SK-N-SH treated with all-trans-retinoic acid at 6 μM for 48 hours (cell line): ENCODE results near the gene IQSEC1.

Source experiments
- ATAC-seq: fragments of 200-7000 bp; cut with Tn5 transposase; 3 replicates; pipeline ENCODE4 v1.9.1; 2020; ENCODE audit warnings: mild to moderate bottlenecking, moderate library complexity
- ARNTL ChIP-seq: fragments of 450-650 bp; formaldehyde crosslinking; IDR thresholded peaks from 2 replicates; pipeline ENCODE4 v1.5.0; 2020; ENCODE audit warnings: low read depth, mild to moderate bottlenecking, moderate library complexity, borderline replicate concordance
- BACH2 ChIP-seq: fragments of 250-450 bp; sonication (Bioruptor Pico); IDR thresholded peaks from 2 replicates; pipeline ENCODE4 v1.9.0; 2021; ENCODE audit warnings: mild to moderate bottlenecking, borderline replicate concordance
- CSDC2 ChIP-seq: fragments of 250-450 bp; sonication (Bioruptor Pico); IDR thresholded peaks from 2 replicates; pipeline ENCODE4 v1.5.0; 2020; ENCODE audit warnings: mild to moderate bottlenecking, moderate library complexity
- ESRRG ChIP-seq: fragments of 250-450 bp; sonication (Bioruptor Pico); IDR thresholded peaks from 2 replicates; pipeline ENCODE4 v1.6.1; 2021; ENCODE audit warnings: mild to moderate bottlenecking
- GLIS3 ChIP-seq: fragments of 250-450 bp; sonication (Bioruptor Pico); IDR thresholded peaks from 2 replicates; pipeline ENCODE4 v1.5.0; 2020; ENCODE audit warnings: mild to moderate bottlenecking, moderate library complexity
- ISL1 ChIP-seq: fragments of 250-450 bp; sonication (Bioruptor Pico); IDR thresholded peaks from 2 replicates; pipeline ENCODE4 v2.1.2; 2022; ENCODE audit warnings: mild to moderate bottlenecking, moderate library complexity
- OSR1 ChIP-seq: fragments of 250-450 bp; sonication (Bioruptor Pico); IDR thresholded peaks from 2 replicates; pipeline ENCODE4 v1.8.0; 2022; ENCODE audit warnings: moderate library complexity, mild to moderate bottlenecking, inconsistent platforms
- PATZ1 ChIP-seq: fragments of 250-450 bp; sonication (Bioruptor Pico); IDR thresholded peaks from 2 replicates; pipeline ENCODE4 v1.8.0; 2020; ENCODE audit warnings: mild to moderate bottlenecking, moderate library complexity, borderline replicate concordance
- RARB ChIP-seq: fragments of 250-450 bp; sonication (Bioruptor Pico); IDR thresholded peaks from 2 replicates; pipeline ENCODE4 v1.8.0; 2021; ENCODE audit warnings: mild to moderate bottlenecking, moderate library complexity
- SNAI2 ChIP-seq: fragments of 250-450 bp; sonication (Bioruptor Pico); IDR thresholded peaks from 2 replicates; pipeline ENCODE4 v1.5.0; 2020; ENCODE audit warnings: mild to moderate bottlenecking, moderate library complexity
- TCF4 ChIP-seq: fragments of 250-450 bp; sonication (Bioruptor Pico); IDR thresholded peaks from 2 replicates; pipeline ENCODE4 v1.8.0; 2021; ENCODE audit warnings: mild to moderate bottlenecking, moderate library complexity, borderline replicate concordance
- TOX ChIP-seq: fragments of 250-450 bp; sonication (Bioruptor Pico); IDR thresholded peaks from 2 replicates; pipeline ENCODE4 v1.8.0; 2021; ENCODE audit warnings: mild to moderate bottlenecking, moderate library complexity, borderline replicate concordance
- TSHZ2 ChIP-seq: fragments of 250-450 bp; sonication (Bioruptor Pico); IDR thresholded peaks from 2 replicates; pipeline ENCODE4 v1.5.0; 2020; ENCODE audit warnings: mild to moderate bottlenecking, moderate library complexity
- ZC3H10 ChIP-seq: fragments of 250-450 bp; sonication (Bioruptor Pico); IDR thresholded peaks from 2 replicates; pipeline ENCODE4 v1.5.1; 2021; ENCODE audit warnings: mild to moderate bottlenecking, moderate library complexity
- ZFP3 ChIP-seq: fragments of 250-450 bp; sonication (Bioruptor Pico); IDR thresholded peaks from 2 replicates; pipeline ENCODE4 v1.5.0; 2020; ENCODE audit warnings: mild to moderate bottlenecking, moderate library complexity
- ZFP30 ChIP-seq: fragments of 450-650 bp; formaldehyde crosslinking; IDR thresholded peaks from 2 replicates; pipeline ENCODE4 v1.5.0; 2022; ENCODE audit warnings: mild to moderate bottlenecking, moderate library complexity
- ZNF565 ChIP-seq: fragments of 450-650 bp; formaldehyde crosslinking; conservative IDR thresholded peaks from 2 replicates; pipeline ENCODE4 v1.5.0; 2020; ENCODE audit warnings: low read depth, mild to moderate bottlenecking, moderate library complexity
- ZNF70 ChIP-seq: fragments of 450-650 bp; formaldehyde crosslinking; IDR thresholded peaks from 2 replicates; pipeline ENCODE4 v1.5.0; 2020; ENCODE audit warnings: mild to moderate bottlenecking, moderate library complexity
- TF ChIP-seq, protein P1 (sequence below): fragments of 250-450 bp; sonication (Bioruptor Pico); IDR thresholded peaks from 2 replicates; pipeline ENCODE4 v1.5.1; 2021; ENCODE audit warnings: mild to moderate bottlenecking, moderate library complexity

Gene IQSEC1

GRCh38 chr3:12967606-12968351 lies 105.5 kb downstream of the IQSEC1 start:
- TF ChIP-seq PATZ1 (no peak), ZFP3 (CRISPR knock-in tag) (no peak), SNAI2 (CRISPR knock-in tag) (no peak), OSR1 (CRISPR knock-in tag) (no peak), ZNF70 (CRISPR knock-in tag) (no peak), ZNF565 (CRISPR knock-in tag) (no peak), GLIS3 (CRISPR knock-in tag) (no peak)
- TF ChIP-seq, protein P1, sequence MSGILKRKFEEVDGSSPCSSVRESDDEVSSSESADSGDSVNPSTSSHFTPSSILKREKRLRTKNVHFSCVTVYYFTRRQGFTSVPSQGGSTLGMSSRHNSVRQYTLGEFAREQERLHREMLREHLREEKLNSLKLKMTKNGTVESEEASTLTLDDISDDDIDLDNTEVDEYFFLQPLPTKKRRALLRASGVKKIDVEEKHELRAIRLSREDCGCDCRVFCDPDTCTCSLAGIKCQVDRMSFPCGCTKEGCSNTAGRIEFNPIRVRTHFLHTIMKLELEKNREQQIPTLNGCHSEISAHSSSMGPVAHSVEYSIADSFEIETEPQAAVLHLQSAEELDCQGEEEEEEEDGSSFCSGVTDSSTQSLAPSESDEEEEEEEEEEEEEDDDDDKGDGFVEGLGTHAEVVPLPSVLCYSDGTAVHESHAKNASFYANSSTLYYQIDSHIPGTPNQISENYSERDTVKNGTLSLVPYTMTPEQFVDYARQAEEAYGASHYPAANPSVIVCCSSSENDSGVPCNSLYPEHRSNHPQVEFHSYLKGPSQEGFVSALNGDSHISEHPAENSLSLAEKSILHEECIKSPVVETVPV (CRISPR knock-in tag) = no peak
- TF ChIP-seq, all 23 proteins: peak for 0
- ATAC-seq = peak; percentile 89

DNA sequence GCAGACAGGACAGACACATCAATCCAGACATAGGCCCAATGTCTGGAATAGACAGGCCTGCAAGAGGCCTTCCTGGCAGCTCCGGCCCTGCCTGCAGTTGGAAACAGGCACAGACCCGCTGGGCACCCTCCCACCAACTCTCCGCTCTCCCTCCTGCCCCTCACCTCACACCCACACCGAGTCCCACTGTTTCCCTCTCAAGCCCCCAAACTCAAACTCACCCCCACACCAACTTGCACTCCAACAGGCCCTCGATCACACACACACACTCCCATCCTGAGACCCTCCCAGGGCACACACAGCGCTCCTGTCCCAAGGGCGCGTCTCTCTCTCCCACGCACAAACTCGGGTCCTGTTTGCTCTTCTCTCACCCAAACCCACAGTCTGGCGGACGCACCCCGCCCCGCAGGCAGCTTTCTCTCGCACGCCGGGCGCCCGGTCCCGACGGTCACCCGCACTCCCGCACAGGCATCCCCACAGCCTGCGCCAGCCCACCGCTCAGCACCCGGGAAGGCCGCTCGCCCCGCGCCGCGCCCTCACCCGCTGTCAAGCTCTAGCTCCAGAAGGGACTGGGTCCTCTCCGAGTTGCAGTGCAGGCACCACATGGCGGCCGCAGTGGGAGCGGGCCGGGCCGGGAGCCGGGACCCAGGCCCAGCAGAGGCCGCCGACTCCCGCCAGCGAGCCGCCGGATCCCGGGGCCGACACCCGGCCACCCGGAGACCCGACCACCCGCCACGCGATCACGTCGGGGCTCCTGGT lies 106.2 kb downstream of the IQSEC1 start:
- TF ChIP-seq, protein P1 (CRISPR knock-in tag) = no peak
- no peak for TF ChIP-seq ZFP30
- no peak for TF ChIP-seq SNAI2 (CRISPR knock-in tag)
- no peak for TF ChIP-seq ZC3H10 (CRISPR knock-in tag)
- TF ChIP-seq ARNTL (CRISPR knock-in tag) = no peak
- no peak for TF ChIP-seq ZNF565 (CRISPR knock-in tag)
- no peak for TF ChIP-seq TOX
- TF ChIP-seq OSR1 (CRISPR knock-in tag) = no peak
- no peak for TF ChIP-seq ZFP3 (CRISPR knock-in tag)
- TF ChIP-seq CSDC2 (CRISPR knock-in tag) = no peak
- TF ChIP-seq RARB = no peak
- no peak for TF ChIP-seq BACH2 (CRISPR knock-in tag)
- TF ChIP-seq ZNF70 (CRISPR knock-in tag) = no peak
- TF ChIP-seq TCF4 (CRISPR knock-in tag) = no peak
- TF ChIP-seq GLIS3 (CRISPR knock-in tag) = no peak
- ATAC-seq = peak; percentile 44

GRCh38 chr3:12965999-12966846 lies 107.0 kb downstream of the IQSEC1 start:
- ATAC-seq = no peak; the same call in 2 of the 3 replicates
- TF ChIP-seq GLIS3 (CRISPR knock-in tag) (no peak), ESRRG (CRISPR knock-in tag) (no peak), CSDC2 (CRISPR knock-in tag) (no peak), ISL1 (CRISPR knock-in tag) (no peak), PATZ1 (no peak), TSHZ2 (CRISPR knock-in tag) (no peak)
- TF ChIP-seq, all 23 proteins: peak for 0
